A673 (cell line): ENCODE data around the gene TMCC1.

Experiments used
- CTCF ChIP-seq: fragments of 300-800, 200-600 bp; sonication (generic); conservative IDR thresholded peaks from 2 replicates; pipeline ENCODE4 v1.5.1; 2017; ENCODE audit warnings: low read depth, mild to moderate bottlenecking, antibody characterized with exemption, low read length, moderate library complexity, mixed read lengths
- EZH2 ChIP-seq: fragments of 200-600 bp; sonication (generic); IDR thresholded peaks from 2 replicates; pipeline ENCODE4 v1.6.1; 2017; ENCODE audit warnings: borderline replicate concordance, low read depth, mild to moderate bottlenecking, mixed read lengths, antibody characterized with exemption, low read length; ENCODE audit not compliant: poor library complexity, severe bottlenecking

- TF ChIP-seq CTCF: no peak
- no peak for TF ChIP-seq EZH2
Measured at GRCh38 chr3:129689036-129689435, 204.5 kb downstream of the TMCC1 start.
